ENCODE measurements around the gene AVP. TPM values are rescaled to one million over a fixed set of nuclear protein-coding genes. Genes with fewer than 3 reads are reported as not detected.

AVP gene
- total and polyA plus RNA-seq, 2 donors (not counting 3 experiments of a cell fraction or from before 2014, with no cell fraction given), result not detected

DNA sequence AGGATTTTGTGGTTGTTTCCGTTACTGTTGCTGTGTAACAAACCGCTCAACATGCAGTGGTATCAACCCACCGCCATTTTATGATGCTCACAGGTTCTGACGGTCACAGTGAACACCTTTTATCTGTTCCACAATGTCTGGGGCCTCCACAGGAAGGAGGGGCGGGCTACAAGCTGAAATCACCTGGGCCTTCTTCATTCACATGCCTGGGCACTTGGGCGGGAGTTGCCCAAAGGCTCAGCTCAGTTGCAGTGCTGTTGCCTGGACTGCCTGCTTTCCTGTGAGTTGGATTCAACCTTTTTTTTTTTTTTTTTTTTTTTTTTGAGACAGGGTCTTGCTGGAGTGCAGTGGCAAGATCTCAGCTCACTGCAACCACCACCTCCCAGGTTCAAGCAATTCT is 16.7 kb upstream of the AVP start:
- Histone ChIP-seq H3K9me1 (replicated peaks; ENCODE audit: control insufficient read depth, extremely low read depth, insufficient read depth, low read length) (no peaks in the 10 kb centered on the region), H3K9me3 (replicated peaks; ENCODE audit: control insufficient read depth, insufficient read depth, low read length) (no peaks in the 10 kb centered on the region), H3K27me3 (ENCODE audit: control insufficient read depth in 2 of 2, insufficient read depth in 2 of 2, low read length in 2 of 2) (no peaks in the 10 kb centered on the region), H3K4me2 (ENCODE audit: insufficient read depth, low read length) (no peak overlapping the region), H3K9ac (replicated peaks; ENCODE audit: extremely low read depth, insufficient read depth, low read length) (no peak overlapping the region), H3K4me1 (ENCODE audit: control insufficient read depth, extremely low read depth, insufficient read depth, low read length) (no peaks in the 10 kb centered on the region), H3K36me3 (ENCODE audit: control insufficient read depth in 2 of 2, extremely low read depth in 1 of 2, insufficient read depth in 2 of 2, low read length in 2 of 2) (no peaks in the 10 kb centered on the region), H2AFZ (ENCODE audit: low read depth, low read length) (no peak overlapping the region), H4K20me1 (replicated peaks; ENCODE audit: control insufficient read depth, extremely low read depth, insufficient read depth, low read length) (no peaks in the 10 kb centered on the region), H3K4me3 (replicated peaks in 1 of 3; ENCODE audit: insufficient read depth in 1 of 3, low read depth in 1 of 3, low read length in 3 of 3) (no peak overlapping the region), H3K27ac (ENCODE audit: insufficient read depth, low read depth, low read length) (no peak overlapping the region), H3K79me2 (ENCODE audit: control insufficient read depth, insufficient read depth, low read length) (no peaks in the 10 kb centered on the region)
- FAIRE-seq (no peak), DNase-seq (ENCODE audit: low read depth, low spot score) (no peak)
- dilution Hi-C loops (cut with MboI; ENCODE audit: extremely low pct_ligation_motif_present, low sequenced_read_pairs) (no loop called here), intact Hi-C loops (cut with micrococcal nuclease) (no loop called here)
- TF ChIP-seq, protein P1, sequence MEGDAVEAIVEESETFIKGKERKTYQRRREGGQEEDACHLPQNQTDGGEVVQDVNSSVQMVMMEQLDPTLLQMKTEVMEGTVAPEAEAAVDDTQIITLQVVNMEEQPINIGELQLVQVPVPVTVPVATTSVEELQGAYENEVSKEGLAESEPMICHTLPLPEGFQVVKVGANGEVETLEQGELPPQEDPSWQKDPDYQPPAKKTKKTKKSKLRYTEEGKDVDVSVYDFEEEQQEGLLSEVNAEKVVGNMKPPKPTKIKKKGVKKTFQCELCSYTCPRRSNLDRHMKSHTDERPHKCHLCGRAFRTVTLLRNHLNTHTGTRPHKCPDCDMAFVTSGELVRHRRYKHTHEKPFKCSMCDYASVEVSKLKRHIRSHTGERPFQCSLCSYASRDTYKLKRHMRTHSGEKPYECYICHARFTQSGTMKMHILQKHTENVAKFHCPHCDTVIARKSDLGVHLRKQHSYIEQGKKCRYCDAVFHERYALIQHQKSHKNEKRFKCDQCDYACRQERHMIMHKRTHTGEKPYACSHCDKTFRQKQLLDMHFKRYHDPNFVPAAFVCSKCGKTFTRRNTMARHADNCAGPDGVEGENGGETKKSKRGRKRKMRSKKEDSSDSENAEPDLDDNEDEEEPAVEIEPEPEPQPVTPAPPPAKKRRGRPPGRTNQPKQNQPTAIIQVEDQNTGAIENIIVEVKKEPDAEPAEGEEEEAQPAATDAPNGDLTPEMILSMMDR (IDR thresholded peaks at IDR 0.05; ENCODE audit: extremely low read depth in 1 of 2, insufficient read depth in 1 of 2, low read depth in 1 of 2, low read length in 2 of 2), result no peak
- TF ChIP-seq POLR2AphosphoS5 (IDR thresholded peaks at IDR 0.05; ENCODE audit: insufficient read depth, low read depth, low read length) (no peak), POLR2A (IDR thresholded peaks at IDR 0.05; ENCODE audit: low read depth, low read length) (no peak), FOS (IDR thresholded peaks at IDR 0.05; ENCODE audit: borderline replicate concordance, insufficient read depth, low read length) (no peak), JUN (IDR thresholded peaks at IDR 0.05; ENCODE audit: borderline replicate concordance, insufficient read depth, insufficient read length, low read depth) (no peak), GATA2 (IDR thresholded peaks at IDR 0.05; ENCODE audit: insufficient read depth, insufficient read length, low read depth, low read length) (no peak), MYC (IDR thresholded peaks at IDR 0.05; ENCODE audit: low read depth, low read length) (no peak), EZH2 (IDR thresholded peaks at IDR 0.05; ENCODE audit: borderline replicate concordance, low read depth, low read length, severe bottlenecking) (no peak)
- TF ChIP-seq, protein P2, sequence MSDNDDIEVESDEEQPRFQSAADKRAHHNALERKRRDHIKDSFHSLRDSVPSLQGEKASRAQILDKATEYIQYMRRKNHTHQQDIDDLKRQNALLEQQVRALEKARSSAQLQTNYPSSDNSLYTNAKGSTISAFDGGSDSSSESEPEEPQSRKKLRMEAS (IDR thresholded peaks at IDR 0.05; ENCODE audit: insufficient read depth, insufficient read length), result no peak
- BruUV-seq (replicated peaks), result no TSS peak
- ChIA-PET CTCF (interaction anchor here (1.0 kb wide), 1 partner anchor 48 kb away, joined by 6 read pairs; no protein-coding TSS in a partner anchor), POLR2A (no interaction called here)
